Esophagus (tissue), 2 donors: ENCODE data around the gene KCNJ11. TPM values are rescaled to one million over a fixed set of nuclear protein-coding genes. Genes with fewer than 3 reads are reported as not detected.

Source experiments
- H3K27ac ChIP-seq, 2 donors: one replicate each; pipeline ENCODE4 v1.5.1; 2013; ENCODE audit warnings: low read depth in 2 of 2, mild to moderate bottlenecking in 2 of 2, inconsistent platforms in 1 of 2, low read length in 1 of 2, moderate library complexity in 1 of 2
- H3K27me3 ChIP-seq, 2 donors: one replicate each; pipeline ENCODE4 v1.6.1; 2013; ENCODE audit warnings: low read length in 2 of 2, control low read depth in 1 of 2, mild to moderate bottlenecking in 1 of 2; ENCODE audit not compliant: insufficient read depth in 2 of 2, control insufficient read depth in 1 of 2
- H3K36me3 ChIP-seq, 2 donors: one replicate each; pipeline ENCODE4 v1.6.1; 2013; ENCODE audit warnings: low read length in 1 of 2; ENCODE audit not compliant: control insufficient read depth in 2 of 2, insufficient read depth in 2 of 2
- H3K4me1 ChIP-seq, 2 donors: one replicate each; pipeline ENCODE4 v1.6.1; 2013; ENCODE audit warnings: low read length in 1 of 2; ENCODE audit not compliant: control insufficient read depth in 2 of 2, insufficient read depth in 2 of 2
- H3K4me3 ChIP-seq, 2 donors: one replicate each; pipeline ENCODE4 v1.5.1; 2013; ENCODE audit warnings: low read length in 2 of 2, mild to moderate bottlenecking in 2 of 2, low read depth in 1 of 2, moderate library complexity in 1 of 2
- H3K9me3 ChIP-seq, 2 donors: one replicate each; pipeline ENCODE4 v1.6.1; 2013; ENCODE audit warnings: mild to moderate bottlenecking in 2 of 2, low read depth in 1 of 2, low read length in 1 of 2, moderate library complexity in 1 of 2; ENCODE audit not compliant: control insufficient read depth in 2 of 2, insufficient read depth in 1 of 2
- WGBS, 2 donors: extraction: QIAGEN DNeasy Blood & Tissue Kit; methylation state at CpG; one replicate each; pipeline ENCODE4 v1.1.7; 2013; 5-methylcytosine and 5-hydroxymethylcytosine counted together
- polyA plus RNA-seq, 2 donors: library from polyadenylated mRNA; stranded (reverse); fragments of 200-250 nt; gene quantifications; one replicate each; pipeline ENCODE4 v1.2.3, GENCODE V29; 2013
- donor health status: healthy with polysubstance abuse.
- donor health status: Bipolar disorder and iron deficiency.

KCNJ11 gene
- polyA plus RNA-seq, 2 donors = 0.67 to 0.71 TPM

- Histone ChIP-seq H3K27ac (peak overlapping the region in 1 of 2 donors; percentile 40), H3K4me1 (no peaks in the 10 kb centered on the region), H3K9me3 (no peaks in the 10 kb centered on the region), H3K4me3 (peak overlapping the region in 1 of 2 donors; percentile 55), H3K27me3 (no peaks in the 10 kb centered on the region), H3K36me3 (no peaks in the 10 kb centered on the region)
- whole genome bisulfite sequencing, 2 donors = 28 to 29% methylated on average over 12 of the region's 12 CpGs
Measured at GRCh38 chr11:17351172-17351509, 37.3 kb downstream of the KCNJ11 start.

GRCh38 chr11:17350455-17351171 is 37.8 kb downstream of the KCNJ11 start:
- Histone ChIP-seq H3K9me3 (no peaks in the 10 kb centered on the region), H3K27ac (no peak overlapping the region), H3K4me1 (no peaks in the 10 kb centered on the region), H3K27me3 (no peaks in the 10 kb centered on the region), H3K36me3 (no peaks in the 10 kb centered on the region), H3K4me3 (no peak overlapping the region)
- WGBS, 2 donors = 92 to 96% methylated on average over 7 of the region's 7 CpGs

- Histone ChIP-seq H3K4me1 (no peaks in the 10 kb centered on the region), H3K4me3 (no peak overlapping the region), H3K27ac (no peak overlapping the region), H3K27me3 (no peaks in the 10 kb centered on the region), H3K9me3 (no peaks in the 10 kb centered on the region), H3K36me3 (no peaks in the 10 kb centered on the region)
- WGBS, 2 donors = 82 to 89% methylated on average over 1 of the region's 1 CpG
Measured at GRCh38 chr11:17347676-17348075, 40.8 kb downstream of the KCNJ11 start.

GRCh38 chr11:17343907-17344306 is 44.6 kb downstream of the KCNJ11 start:
- H3K4me3 ChIP-seq = no peak overlapping the region
- H3K27me3 ChIP-seq = no peaks in the 10 kb centered on the region
- H3K4me1 ChIP-seq = no peaks in the 10 kb centered on the region
- H3K36me3 ChIP-seq = no peaks in the 10 kb centered on the region
- H3K27ac ChIP-seq = no peak overlapping the region
- WGBS, 2 donors = 81 to 90% methylated on average over 1 of the region's 1 CpG
- H3K9me3 ChIP-seq = no peaks in the 10 kb centered on the region

DNA sequence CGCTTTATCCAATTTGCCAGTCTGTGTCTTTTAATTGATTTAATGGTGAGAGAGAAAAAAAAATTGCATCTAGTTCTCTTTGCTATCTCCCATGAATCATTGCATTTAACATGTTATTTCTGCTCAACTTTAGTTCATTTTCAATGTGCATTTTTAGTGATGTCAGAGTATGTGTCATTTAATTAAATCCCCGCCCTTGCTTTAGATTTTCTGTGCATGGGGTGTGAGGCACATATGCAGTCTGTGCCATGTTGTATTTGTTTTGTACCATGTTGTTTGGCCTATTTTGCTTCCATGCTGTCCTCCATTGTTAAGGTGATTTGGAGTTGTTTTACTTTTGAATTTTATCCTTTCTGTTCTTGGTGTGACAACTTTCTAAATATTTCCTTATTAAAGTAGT is 45.2 kb downstream of the KCNJ11 start:
- Histone ChIP-seq H3K4me3 (no peak overlapping the region), H3K36me3 (no peaks in the 10 kb centered on the region), H3K9me3 (no peaks in the 10 kb centered on the region), H3K27me3 (no peaks in the 10 kb centered on the region), H3K27ac (no peak overlapping the region), H3K4me1 (no peaks in the 10 kb centered on the region)
- 95 to 99% methylated on average over 2 of the region's 2 CpGs for WGBS, 2 donors

Other genes starting within 250 kb of the KCNJ11 start
- 1 to 10 TPM; 5.6 to 6.5 TPM for gene PIK3C2A, start 180.7 kb downstream of the KCNJ11 start, polyA plus RNA-seq
- 100 to 1,000 TPM; 174 to 326 TPM for gene NUCB2, start 111.9 kb downstream of the KCNJ11 start, polyA plus RNA-seq
- gene NCR3LG1, start 36.9 kb downstream of the KCNJ11 start, polyA plus RNA-seq = under 1 TPM; 0.71 TPM
- gene ABCC8, start 88.2 kb upstream of the KCNJ11 start, polyA plus RNA-seq = under 1 TPM; 0.10 to 0.29 TPM
- under 1 TPM; 0.08 TPM for gene USH1C, start 155.8 kb upstream of the KCNJ11 start, polyA plus RNA-seq
- not detected for gene OTOG, start 158.6 kb upstream of the KCNJ11 start, polyA plus RNA-seq